ENCODE results near the gene ANKRD27. TPM values are rescaled to one million over a fixed set of nuclear protein-coding genes. Genes with fewer than 3 reads are reported as not detected.
"Not testable (repeated sequence)": the region's sequence is repeated elsewhere in the genome, so short reads cannot be mapped to it uniquely, and the experiment has no call there.

Gene ANKRD27
- total RNA-seq, 1 experiment from 2014 or later = 55.5 TPM

GRCh38 chr19:32652894-32653598 is 21.9 kb downstream of the ANKRD27 start:
- ChIA-PET POLR2A (ENCODE audit: unreplicated experiment) (no interaction called here), CTCF (no interaction called here)
- Histone ChIP-seq H3K4me1 (replicated peaks; ENCODE audit: insufficient read depth) (no peaks in the 10 kb centered on the region), H3K9me3 (ENCODE audit: insufficient read depth, low read depth) (no peaks in the 10 kb centered on the region), H3K79me2 (ENCODE audit: low read depth) (no peaks in the 10 kb centered on the region), H3K27ac (peak overlapping the region; percentile 9; the same call in 1 of the 2 replicates), H3K4me3 (no peak overlapping the region), H2AFZ (no peak overlapping the region), H4K20me1 (ENCODE audit: insufficient read depth) (no peaks in the 10 kb centered on the region), H3F3A (ENCODE audit: insufficient read depth, low read depth) (no peaks in the 10 kb centered on the region), H3K36me3 (ENCODE audit: low read depth) (no peaks in the 10 kb centered on the region), H3K9me2 (ENCODE audit: insufficient read depth) (no peaks in the 10 kb centered on the region), H3K4me2 (no peak overlapping the region), H3K27me3 (ENCODE audit: insufficient read depth, low read depth) (no peaks in the 10 kb centered on the region)
- no TSS peak for BruUV-seq (replicated peaks)
- TF ChIP-seq, protein P1, sequence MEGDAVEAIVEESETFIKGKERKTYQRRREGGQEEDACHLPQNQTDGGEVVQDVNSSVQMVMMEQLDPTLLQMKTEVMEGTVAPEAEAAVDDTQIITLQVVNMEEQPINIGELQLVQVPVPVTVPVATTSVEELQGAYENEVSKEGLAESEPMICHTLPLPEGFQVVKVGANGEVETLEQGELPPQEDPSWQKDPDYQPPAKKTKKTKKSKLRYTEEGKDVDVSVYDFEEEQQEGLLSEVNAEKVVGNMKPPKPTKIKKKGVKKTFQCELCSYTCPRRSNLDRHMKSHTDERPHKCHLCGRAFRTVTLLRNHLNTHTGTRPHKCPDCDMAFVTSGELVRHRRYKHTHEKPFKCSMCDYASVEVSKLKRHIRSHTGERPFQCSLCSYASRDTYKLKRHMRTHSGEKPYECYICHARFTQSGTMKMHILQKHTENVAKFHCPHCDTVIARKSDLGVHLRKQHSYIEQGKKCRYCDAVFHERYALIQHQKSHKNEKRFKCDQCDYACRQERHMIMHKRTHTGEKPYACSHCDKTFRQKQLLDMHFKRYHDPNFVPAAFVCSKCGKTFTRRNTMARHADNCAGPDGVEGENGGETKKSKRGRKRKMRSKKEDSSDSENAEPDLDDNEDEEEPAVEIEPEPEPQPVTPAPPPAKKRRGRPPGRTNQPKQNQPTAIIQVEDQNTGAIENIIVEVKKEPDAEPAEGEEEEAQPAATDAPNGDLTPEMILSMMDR (conservative IDR thresholded peaks at IDR 0.05) = no peak
- no peak for TF ChIP-seq EZH2 (IDR thresholded peaks at IDR 0.05; ENCODE audit: low read depth)
- intact Hi-C loops (cut with micrococcal nuclease; ENCODE audit: unreplicated experiment) = no loop called here
- DNase-seq = peak in 1 of 2 experiments; percentile 5

- H3F3A ChIP-seq (ENCODE audit: insufficient read depth, low read depth); H3K4me2 ChIP-seq; H3K9me3 ChIP-seq (ENCODE audit: insufficient read depth, low read depth); H4K20me1 ChIP-seq (ENCODE audit: insufficient read depth); H3K4me1 ChIP-seq (replicated peaks; ENCODE audit: insufficient read depth); H3K9me2 ChIP-seq (ENCODE audit: insufficient read depth); H3K79me2 ChIP-seq (ENCODE audit: low read depth); H3K4me3 ChIP-seq; CTCF ChIA-PET; BruUV-seq (replicated peaks); H3K27me3 ChIP-seq (ENCODE audit: insufficient read depth, low read depth); H3K36me3 ChIP-seq (ENCODE audit: low read depth); H3K27ac ChIP-seq; H2AFZ ChIP-seq; POLR2A ChIA-PET (ENCODE audit: unreplicated experiment); DNase-seq; intact Hi-C loops (cut with micrococcal nuclease; ENCODE audit: unreplicated experiment): not testable (repeated sequence)
Measured at GRCh38 chr19:32652331-32652730, 22.6 kb downstream of the ANKRD27 start.

GRCh38 chr19:32651729-32652140 is 23.2 kb downstream of the ANKRD27 start:
- no peak for DNase-seq
- Histone ChIP-seq H3K9me2 (ENCODE audit: insufficient read depth) (no peaks in the 10 kb centered on the region), H3K36me3 (ENCODE audit: low read depth) (0 out of 2 replicates have a peak, but pooled peaks cover 6% of the 10 kb centered on the region), H2AFZ (no peak overlapping the region), H3K4me1 (replicated peaks; ENCODE audit: insufficient read depth) (no peaks in the 10 kb centered on the region), H3F3A (ENCODE audit: insufficient read depth, low read depth) (no peaks in the 10 kb centered on the region), H3K27me3 (ENCODE audit: insufficient read depth, low read depth) (no peaks in the 10 kb centered on the region), H3K79me2 (ENCODE audit: low read depth) (no peaks in the 10 kb centered on the region), H4K20me1 (ENCODE audit: insufficient read depth) (no peaks in the 10 kb centered on the region), H3K4me2 (no peak overlapping the region), H3K27ac (no peak overlapping the region), H3K9me3 (ENCODE audit: insufficient read depth, low read depth) (no peaks in the 10 kb centered on the region), H3K4me3 (no peak overlapping the region)
- intact Hi-C loops (cut with micrococcal nuclease; ENCODE audit: unreplicated experiment) = no loop called here
- BruUV-seq (replicated peaks) = no TSS peak
- no peak for TF ChIP-seq EZH2 (IDR thresholded peaks at IDR 0.05; ENCODE audit: low read depth)
- TF ChIP-seq, protein P1 (conservative IDR thresholded peaks at IDR 0.05) = no peak
- CTCF ChIA-PET = no interaction called here
- POLR2A ChIA-PET (ENCODE audit: unreplicated experiment) = no interaction called here

DNA sequence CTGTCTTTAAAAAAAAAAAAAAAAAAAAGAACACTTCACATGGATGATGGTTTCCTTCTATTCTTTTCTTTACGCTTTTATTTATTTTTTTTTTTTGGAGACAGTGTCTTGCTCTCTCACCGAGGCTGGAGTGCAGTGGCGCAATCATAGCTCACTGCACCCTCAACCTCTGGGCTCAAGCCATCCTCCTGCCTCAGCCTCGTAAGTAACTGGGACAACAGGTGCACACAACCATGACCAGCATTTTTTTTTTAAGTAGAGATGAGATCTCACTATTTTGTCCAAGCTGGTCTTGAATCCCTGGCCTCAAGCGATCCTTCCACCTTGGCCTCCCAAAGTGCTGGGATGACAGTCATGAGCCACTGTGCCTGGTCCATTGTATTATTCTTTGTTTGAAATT is 24.3 kb downstream of the ANKRD27 start:
- Histone ChIP-seq H3K9me3 (ENCODE audit: insufficient read depth, low read depth) (no peaks in the 10 kb centered on the region), H3K36me3 (ENCODE audit: low read depth) (0 out of 2 replicates have a peak, but pooled peaks cover 6% of the 10 kb centered on the region), H3K4me1 (replicated peaks; ENCODE audit: insufficient read depth) (no peaks in the 10 kb centered on the region), H3K9me2 (ENCODE audit: insufficient read depth) (no peaks in the 10 kb centered on the region), H4K20me1 (ENCODE audit: insufficient read depth) (no peaks in the 10 kb centered on the region), H3K4me3 (no peak overlapping the region), H3K27me3 (ENCODE audit: insufficient read depth, low read depth) (no peaks in the 10 kb centered on the region), H3F3A (ENCODE audit: insufficient read depth, low read depth) (no peaks in the 10 kb centered on the region), H3K4me2 (no peak overlapping the region), H3K27ac (no peak overlapping the region), H3K79me2 (ENCODE audit: low read depth) (no peaks in the 10 kb centered on the region), H2AFZ (no peak overlapping the region)
- POLR2A ChIA-PET (ENCODE audit: unreplicated experiment) = no interaction called here
- intact Hi-C loops (cut with micrococcal nuclease; ENCODE audit: unreplicated experiment) = no loop called here
- TF ChIP-seq EZH2 (IDR thresholded peaks at IDR 0.05; ENCODE audit: low read depth) = no peak
- TF ChIP-seq, protein P1 (conservative IDR thresholded peaks at IDR 0.05) = no peak
- DNase-seq = no peak
- CTCF ChIA-PET = no interaction called here
- no TSS peak for BruUV-seq (replicated peaks)

Data from PC-9 (cell line).